Measurements from ENCODE around the gene ZNF93.
"Not testable (repeated sequence)": the region's sequence is repeated elsewhere in the genome, so short reads cannot be mapped to it uniquely, and the experiment has no call there.

Gene ZNF93

DNA sequence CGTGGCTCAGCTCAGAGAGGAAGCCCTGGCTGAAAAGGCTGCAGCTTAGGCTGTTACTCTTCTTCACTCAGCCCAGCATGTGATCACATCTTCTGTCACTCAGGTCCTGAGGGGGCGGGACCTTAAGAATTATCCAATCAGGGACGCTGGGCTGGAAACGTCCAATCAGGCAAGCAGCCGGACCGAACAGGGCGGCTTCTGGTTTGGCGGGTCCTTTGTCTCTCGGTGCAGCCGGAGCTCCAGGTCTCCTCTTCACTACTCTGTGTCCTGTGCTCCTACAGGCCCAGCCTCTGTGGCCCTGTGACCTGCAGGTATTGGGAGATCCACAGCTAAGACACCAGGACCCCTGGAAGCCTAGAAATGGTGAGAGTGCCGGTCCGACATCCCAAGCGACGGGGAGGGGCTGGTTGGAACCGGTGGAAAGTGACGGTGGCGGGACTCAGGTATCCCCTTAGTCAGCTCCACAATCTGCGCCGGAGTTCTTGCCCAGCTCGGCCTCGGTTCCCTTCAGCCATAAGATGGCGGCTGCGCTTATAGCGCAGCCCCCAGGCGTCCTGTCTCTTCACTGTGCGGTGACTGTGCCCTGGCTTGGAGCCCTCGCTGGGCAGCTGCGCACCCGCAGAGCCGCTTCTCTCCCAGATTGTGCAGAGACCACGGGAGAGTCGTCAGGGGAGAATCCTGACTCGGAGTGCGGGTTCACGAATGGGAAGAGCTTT lies at the start of gene ZNF93:
Gene ZNF93 (plus strand): TSS at position 218 of the 716 bp plus-strand sequence. CDS start 143 bp downstream, at position 361.
- DNase-seq (ENCODE audit: insufficient read length, low spot score) (peak; percentile 80), FAIRE-seq (peak; percentile 87)

DNA sequence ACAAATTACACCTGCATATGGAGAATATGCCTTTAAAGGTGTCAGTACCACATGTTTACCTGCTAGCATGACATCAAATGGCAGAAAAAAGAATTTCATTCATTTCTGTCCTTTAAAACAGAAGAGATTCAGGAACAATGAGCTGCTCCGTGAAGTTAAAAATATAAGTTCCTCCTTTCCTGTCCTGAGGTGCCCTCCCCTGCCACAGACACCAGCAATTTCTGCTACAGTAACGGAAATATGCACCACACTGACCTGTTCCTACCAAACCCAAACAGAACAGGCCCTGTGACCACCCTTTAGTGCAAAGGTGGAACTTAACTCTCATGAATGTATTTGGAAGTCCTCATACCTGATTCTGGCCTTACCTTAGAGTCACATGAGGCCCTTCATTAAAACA lies 49.0 kb upstream of the ZNF93 start:
- FAIRE-seq; DNase-seq (ENCODE audit: insufficient read length, low spot score): not testable (repeated sequence)

DNA sequence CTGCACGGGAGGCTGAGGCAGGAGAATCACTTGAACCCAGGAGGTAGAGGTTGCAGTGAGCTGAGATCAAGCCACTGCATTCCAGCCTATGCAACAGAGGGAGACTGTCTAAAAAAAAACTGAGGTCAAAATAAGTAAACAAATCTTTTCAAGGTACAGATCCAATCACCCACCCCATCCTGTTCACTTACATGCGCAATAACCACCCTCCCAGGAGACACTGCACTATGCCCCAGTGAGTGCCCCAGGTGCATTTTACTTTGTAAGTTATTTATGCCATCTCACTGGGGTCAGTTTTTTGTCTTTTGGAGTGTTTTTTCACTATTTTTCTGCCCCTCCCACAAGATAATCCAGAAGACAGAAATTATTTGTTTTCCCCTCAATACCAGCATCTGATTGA lies 42.0 kb upstream of the ZNF93 start:
- DNase-seq (ENCODE audit: insufficient read length, low spot score) (no peak), FAIRE-seq (no peak)

DNA sequence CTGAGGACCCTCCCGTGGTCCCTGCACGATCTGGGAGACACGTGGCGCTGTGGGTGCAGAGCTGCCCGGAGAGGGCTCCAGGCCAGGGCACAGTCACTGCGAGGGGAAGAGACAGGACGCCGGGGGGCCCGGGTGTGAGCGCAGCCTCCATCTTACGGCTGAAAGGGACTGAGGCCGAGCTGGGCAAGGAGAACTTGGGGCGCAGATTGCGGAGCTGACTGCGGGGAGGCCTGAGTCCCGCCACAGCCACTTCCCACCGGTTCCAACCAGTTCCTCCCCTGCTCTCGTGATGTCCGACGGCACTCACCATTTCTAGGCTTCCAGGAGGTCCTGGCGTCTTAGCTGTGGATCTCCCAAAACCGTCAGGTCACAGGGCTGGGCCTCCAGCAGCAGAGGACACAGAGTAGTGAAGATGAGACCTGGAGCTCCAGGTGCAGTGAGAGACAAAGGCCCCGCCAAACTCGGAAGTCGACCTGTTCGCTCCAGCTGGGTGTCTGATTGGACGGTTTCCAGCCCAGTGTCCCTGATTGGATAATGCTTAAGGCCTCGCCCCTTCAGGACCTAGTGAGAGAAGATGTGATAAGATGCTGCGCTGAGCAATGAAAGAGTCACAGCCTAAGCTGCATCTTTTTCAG lies 39.9 kb upstream of the ZNF93 start:
- no peak for FAIRE-seq

DNA sequence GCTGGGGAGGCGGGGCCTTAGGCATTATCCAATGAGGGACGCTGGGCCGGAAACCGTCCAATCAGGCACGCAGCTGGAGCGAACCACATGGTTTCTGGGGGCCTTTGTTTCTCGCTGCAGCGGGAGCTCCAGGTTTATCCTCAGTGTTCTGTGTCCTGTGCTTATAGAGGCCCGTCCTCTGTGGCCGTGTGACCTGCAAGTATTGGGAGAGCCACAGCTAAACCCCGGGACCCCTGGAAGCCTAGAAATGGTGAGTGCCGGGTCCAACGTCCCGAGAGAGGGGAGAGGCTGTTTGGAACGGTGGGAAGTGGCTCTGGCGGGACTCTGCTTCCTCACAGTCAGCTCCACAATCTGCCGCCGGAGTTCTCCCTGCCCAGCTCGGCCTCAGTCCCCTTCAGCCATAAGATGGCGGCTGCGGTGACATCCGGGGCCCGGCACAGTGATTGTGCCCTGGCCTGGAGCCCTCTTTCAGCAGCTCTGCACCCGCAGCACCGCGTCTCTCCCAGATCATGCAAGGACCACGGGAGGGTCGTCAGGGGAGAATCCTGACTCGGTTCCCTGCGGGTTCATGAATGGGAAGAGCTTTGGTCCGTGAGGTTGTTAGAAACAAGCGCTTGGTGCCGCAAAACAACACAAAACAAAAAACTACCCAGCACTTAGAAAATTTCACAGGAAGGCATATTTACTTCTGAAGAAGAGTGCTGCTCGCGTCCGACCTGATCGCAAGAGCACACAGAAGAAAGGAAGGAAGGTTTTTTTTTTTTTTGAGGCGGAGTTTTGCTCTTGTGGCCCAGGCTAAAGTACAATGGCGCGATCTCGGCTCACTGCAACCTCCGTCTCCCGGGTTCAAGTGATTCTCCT lies 34.8 kb upstream of the ZNF93 start, which contains the start of gene ZNF253:
Gene ZNF253 (plus strand): TSS at position 133 of the 861 bp plus-strand sequence. CDS start 115 bp downstream, at position 248.
- FAIRE-seq (peak; percentile 9), DNase-seq (ENCODE audit: insufficient read length, low spot score) (peak; percentile 91)

More for the DNA sequence above, 39.9 kb upstream of the ZNF93 start:
- no peak for DNase-seq (ENCODE audit: insufficient read length, low spot score)

DNA sequence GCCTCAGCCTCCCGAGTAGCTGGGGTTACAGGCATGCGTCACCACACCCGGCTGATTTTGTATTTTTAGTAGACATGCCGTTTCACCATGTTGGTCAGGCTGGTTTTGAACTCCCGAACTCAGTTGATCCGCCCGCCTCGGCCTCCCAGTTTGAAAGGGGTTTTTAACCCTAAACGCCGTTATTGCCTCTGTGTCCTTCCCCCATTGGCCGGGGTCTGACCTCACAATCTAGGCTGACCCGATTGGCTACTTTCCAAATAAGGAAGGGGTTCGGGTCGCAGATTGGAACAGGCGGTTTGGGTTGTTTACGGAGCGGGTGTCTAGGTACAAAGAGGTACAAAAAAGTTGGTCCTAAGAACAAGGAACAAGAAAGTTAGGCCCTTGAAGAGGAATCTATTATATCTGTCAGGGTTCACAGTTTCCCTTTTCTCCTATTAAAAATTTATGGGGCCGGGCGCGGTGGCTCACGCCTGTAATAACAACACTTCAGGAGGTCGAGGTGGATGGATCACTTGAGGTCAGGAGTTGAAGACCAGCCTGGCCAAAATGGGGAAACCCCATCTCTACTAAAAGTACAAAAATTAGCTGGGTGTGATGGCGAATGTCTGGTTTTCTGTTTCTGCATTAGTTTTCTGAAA lies 34.0 kb upstream of the ZNF93 start:
- FAIRE-seq (no peak), DNase-seq (ENCODE audit: insufficient read length, low spot score) (peak; percentile 1)

DNA sequence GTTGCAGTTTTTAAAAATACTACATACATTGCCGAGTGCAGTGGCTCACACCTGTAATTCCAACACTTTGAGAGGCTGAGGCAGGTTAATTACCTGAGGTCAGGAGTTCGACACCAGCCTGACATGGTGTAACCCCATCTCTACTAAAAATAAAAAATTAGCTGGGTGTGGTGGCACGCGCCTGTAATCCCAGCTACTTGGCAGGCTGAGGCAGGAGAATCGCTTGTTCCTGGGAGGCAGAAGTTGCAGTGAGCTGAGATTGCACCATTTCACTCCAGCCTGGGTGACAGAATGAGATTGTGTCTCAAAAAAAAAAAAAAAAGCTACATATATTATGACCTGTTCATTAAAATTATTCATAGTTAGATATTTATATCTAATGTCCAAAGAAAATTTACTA lies 30.7 kb upstream of the ZNF93 start:
- not testable (repeated sequence) for DNase-seq (ENCODE audit: insufficient read length, low spot score); FAIRE-seq

DNA sequence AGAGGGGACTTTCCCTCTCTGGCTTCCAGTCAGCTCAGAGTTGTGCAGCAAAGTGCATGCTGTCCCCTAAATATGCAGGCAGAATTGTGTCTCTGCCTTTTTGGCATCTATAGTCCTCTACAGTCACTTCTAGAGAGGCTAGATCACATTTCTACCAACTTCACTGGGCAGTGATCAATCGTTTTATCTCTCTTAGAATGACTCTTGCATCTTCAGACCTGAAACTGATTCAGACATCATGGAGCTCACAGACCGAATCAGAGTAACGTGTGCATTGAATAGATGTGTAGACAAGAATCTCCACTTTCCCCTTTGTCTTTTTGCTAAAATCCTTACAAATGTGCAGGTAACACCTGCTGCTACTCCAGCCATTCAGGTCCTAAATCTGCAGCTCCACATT lies 28.8 kb upstream of the ZNF93 start:
- no peak for DNase-seq (ENCODE audit: insufficient read length, low spot score)
- FAIRE-seq = no peak

DNA sequence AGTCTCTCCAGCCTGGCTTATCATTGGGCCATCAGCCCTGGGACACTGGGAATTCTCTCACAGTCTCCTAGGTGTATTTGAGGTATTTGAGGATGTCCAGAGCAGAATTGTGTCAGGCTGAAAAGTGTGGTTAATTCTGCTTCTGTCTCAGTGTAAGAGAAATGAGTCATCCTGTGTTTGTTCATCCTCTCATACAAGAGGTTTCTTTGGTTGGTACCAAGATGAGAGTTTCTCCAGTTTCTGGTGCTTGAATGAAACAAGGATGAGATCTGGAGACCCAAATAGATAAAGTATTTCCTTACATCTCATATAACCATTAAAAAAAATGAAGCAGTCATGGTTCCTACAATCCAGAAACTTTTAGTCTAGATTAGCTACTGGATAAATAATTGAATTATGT lies 27.4 kb upstream of the ZNF93 start:
- DNase-seq (ENCODE audit: insufficient read length, low spot score) (no peak), FAIRE-seq (no peak)

DNA sequence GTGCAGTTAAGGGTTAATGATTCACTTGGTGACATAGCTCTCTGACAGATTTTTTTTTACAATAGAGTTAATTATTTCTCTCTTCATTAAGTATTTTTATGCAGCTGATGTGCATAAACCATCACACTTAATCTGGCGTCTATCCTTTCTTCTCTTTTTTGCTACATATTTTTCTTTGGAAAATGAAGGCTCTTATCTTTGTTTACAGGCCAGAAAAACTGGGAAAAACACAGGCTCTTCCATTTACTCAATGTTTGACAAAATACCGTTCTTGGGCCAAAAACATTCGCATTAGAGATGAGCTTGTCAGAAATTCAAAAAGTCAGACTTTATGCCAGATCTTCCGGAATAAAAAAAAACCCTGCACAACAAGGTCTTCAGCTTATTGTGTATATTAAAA lies 23.0 kb upstream of the ZNF93 start:
- FAIRE-seq = no peak
- no peak for DNase-seq (ENCODE audit: insufficient read length, low spot score)

DNA sequence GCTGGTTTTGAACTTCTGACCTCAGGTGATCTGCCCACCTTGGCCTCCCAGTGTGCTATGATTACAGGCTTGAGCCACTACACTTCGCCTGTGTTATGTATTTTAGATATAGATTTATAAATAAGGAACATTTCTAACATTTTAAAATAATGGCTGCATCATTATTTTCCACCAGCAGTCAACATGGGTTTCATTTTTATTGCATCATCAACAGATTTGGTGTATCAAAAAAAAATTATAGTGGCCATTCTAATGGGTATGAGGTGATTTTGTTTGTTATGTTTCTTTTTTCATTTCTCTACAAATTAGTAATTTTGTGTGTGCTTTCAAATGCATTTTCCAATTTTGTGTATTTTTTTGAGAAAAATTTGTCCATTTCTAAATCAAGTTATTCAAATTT lies 16.2 kb upstream of the ZNF93 start:
- FAIRE-seq (no peak), DNase-seq (ENCODE audit: insufficient read length, low spot score) (no peak)

DNA sequence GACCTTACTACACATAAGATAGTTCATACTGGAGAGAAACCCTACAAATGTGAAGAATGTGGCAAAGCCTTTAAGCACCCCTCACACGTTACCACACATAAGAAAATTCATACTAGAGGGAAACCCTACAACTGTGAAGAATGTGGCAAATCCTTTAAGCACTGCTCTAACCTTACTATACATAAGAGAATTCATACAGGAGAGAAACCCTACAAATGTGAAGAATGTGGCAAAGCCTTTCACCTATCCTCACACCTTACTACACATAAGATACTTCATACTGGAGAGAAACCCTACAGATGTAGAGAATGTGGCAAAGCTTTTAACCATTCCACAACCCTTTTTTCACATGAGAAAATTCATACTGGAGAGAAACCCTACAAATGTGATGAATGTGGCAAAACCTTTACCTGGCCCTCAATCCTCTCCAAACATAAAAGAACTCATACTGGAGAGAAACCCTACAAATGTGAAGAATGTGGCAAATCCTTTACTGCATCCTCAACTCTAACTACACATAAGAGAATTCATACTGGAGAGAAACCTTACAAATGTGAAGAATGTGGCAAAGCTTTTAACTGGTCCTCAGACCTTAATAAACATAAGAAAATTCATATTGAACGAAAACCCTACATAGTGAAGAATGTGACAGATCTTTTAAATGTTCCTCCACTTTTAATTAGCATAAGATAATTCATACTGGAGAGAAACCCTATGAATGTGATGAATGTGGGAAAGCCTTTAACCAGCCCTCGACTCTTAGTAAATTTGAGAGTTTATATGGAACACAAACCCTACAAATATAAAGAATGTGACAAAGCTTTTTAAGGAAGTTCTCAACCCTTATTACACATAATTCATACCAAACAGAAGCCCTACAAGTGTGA lies 8.4 kb upstream of the ZNF93 start:
- DNase-seq (ENCODE audit: insufficient read length, low spot score) = not testable (repeated sequence)

DNA sequence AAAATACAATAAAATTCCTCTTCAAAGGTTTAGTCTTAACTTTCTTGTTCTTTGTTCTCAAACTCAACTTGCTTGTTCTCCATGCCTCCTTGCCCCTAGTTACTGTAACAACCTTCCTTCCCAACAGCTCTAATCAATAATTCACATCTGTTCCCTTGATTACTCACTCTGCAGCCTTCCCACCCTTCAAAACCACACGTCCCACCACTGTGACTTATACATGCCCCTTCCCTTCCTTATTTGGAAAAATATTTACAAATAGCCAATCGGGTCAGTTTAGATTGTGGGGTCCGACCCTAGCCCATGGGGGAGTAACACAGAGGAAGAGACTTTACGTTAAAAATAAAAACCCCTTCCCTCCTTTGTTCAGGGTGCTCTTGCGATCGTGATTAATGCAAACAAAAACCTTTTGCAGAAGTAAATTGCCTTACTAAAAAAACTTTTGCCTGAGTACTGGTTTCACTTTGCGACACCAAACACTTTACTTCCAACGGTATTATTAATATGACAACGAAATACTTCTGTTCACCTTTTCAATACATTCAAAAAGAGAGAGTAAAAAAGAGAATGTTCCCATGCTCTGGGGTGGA lies 512 bp upstream of the ZNF93 start:
- peak; percentile 24 for DNase-seq (ENCODE audit: insufficient read length, low spot score)
- no peak for FAIRE-seq

More for the DNA sequence above, 8.4 kb upstream of the ZNF93 start:
- not testable (repeated sequence) for FAIRE-seq

DNA sequence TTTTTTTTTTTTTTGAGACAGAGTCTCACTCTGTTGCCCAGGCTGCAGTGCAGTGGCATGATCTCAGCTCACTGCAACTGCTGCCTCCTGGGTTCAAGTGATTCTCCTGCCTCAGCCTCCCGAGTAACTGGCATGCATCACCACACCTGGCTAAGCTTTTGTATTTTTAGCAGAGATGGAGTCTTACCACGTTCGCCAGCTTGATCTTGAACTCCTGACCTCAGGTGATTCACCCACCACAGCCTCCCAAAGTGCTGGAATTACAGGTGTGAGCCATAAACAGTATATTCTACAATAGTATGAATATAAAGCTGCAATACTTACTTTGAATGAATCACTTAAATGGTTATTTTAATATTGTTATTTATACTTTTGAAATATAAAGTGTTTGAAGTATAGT lies 6.8 kb downstream of the ZNF93 start:
- not testable (repeated sequence) for FAIRE-seq; DNase-seq (ENCODE audit: insufficient read length, low spot score)

DNA sequence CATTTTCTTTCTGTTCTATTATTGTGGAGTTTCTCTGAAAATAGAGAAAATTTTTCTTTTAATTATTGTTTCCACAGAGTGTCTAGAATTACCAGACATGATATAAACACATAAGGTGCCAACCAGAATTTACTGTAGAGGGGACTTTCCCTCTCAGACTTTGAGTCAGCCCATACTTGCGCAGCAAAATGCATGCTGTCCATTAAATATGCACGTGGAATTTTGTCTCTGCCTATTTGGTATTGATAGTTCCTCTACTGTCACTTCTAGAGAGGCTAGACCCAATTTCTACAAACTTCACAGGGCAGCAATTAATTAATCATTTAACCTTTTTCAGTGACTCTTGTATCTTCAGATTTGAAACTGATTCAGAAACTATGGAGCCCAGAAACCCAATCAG lies 8.9 kb downstream of the ZNF93 start:
- FAIRE-seq = no peak

DNA sequence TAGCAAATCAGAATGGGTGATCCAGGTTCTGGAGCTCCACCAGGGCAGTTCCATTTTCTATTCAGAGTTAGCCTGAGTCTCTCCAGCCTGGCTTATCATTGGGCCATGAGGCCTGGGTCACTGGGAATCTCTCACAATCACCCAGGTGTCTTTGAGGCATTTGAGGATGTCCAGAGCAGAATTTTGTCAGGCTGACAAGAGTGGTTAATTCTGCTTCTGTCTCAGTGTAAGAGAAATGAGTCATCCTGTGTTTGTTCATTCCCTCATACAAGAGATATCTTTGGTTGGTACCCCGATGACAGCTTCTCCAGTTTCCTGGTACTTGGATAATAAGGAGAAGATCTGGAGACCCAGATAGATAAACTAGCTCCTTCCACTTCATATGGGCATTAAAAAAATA lies 10.4 kb downstream of the ZNF93 start:
- no peak for FAIRE-seq
- DNase-seq (ENCODE audit: insufficient read length, low spot score) = peak; percentile 2

More for the DNA sequence above, 8.9 kb downstream of the ZNF93 start:
- DNase-seq (ENCODE audit: insufficient read length, low spot score) = no peak

DNA sequence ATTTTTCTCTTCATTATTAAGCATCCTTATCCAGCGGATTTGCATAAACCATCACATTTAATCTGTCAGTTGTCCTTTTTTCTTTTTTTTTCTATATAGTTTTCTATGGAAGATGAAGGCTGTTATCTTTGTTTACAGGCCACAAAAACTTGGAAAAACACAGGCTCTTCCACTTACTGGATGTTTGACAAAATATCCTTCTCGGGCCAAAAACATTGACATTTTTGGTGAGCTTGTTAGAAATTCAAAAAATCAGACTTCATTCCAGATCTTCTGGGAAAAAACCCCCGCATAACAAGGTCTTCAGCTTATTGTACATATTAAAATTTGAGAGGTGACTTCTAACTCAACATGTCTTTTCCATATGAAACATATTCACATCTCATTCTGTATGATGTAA lies 13.8 kb downstream of the ZNF93 start:
- DNase-seq (ENCODE audit: insufficient read length, low spot score) = no peak
- no peak for FAIRE-seq

DNA sequence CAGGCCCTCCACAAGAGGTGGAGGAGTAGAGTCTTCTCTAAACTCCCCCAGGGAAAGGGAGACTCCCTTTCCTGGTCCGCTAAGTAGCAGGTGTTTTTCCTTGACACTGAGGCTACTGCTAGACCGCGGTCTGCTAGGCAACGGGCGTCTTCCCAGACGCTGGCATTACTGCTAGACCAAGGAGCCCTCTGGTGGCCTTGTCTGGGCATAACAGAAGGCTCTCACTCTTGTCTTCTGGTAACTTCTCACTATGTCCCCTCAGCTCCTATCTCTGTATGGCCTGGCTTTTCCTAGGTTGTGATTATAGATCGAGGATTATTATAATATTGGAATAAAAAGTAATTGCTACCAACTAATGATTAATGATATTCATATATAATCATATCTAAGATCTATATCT lies 29.7 kb downstream of the ZNF93 start:
- FAIRE-seq; DNase-seq (ENCODE audit: insufficient read length, low spot score): not testable (repeated sequence)

Measured in HTR-8/SVneo (cell line).